Peyer's patch (tissue), 4 donors: Measurements from ENCODE around the gene GATAD2B. TPM values are rescaled to one million over a fixed set of nuclear protein-coding genes. Genes with fewer than 3 reads are reported as not detected.
"Not testable (repeated sequence)": the region's sequence is repeated elsewhere in the genome, so short reads cannot be mapped to it uniquely, and the experiment has no call there.

Experiments
- DNase-seq, 3 donors: peaks; one replicate each; pipeline ENCODE4 v3.0.0-alpha.2; 2017 to 2019
- H3K27ac ChIP-seq, 4 donors: fragments of 200-600 bp; sonication (generic); one replicate each; pipeline ENCODE4 v1.5.1; 2016 to 2019
- H3K27me3 ChIP-seq, 2 donors: fragments of 200-600 bp; sonication (generic); one replicate each; pipeline ENCODE4 v1.5.1; 2019
- H3K36me3 ChIP-seq, 3 donors: fragments of 200-600 bp; sonication (generic); one replicate each; pipeline ENCODE4 v1.5.1; 2016 to 2019
- H3K4me1 ChIP-seq, 4 donors: fragments of 200-600 bp; sonication (generic); one replicate each; pipeline ENCODE4 v1.5.1; 2016 to 2019
- H3K4me3 ChIP-seq, 4 donors: fragments of 200-600 bp; sonication (generic); 1 replicate in 3 of 4; 2 replicates in 1 of 4; pipeline ENCODE4 v1.5.1; 2016 to 2019; ENCODE audit warnings: mild to moderate bottlenecking in 1 of 4
- H3K9me3 ChIP-seq, 4 donors: fragments of 200-600 bp; sonication (generic); one replicate each; pipeline ENCODE4 v1.5.1; 2016 to 2019; ENCODE audit warnings: mild to moderate bottlenecking in 1 of 4
- POLR2A ChIP-seq, 2 donors: fragments of 450-650 bp; IDR thresholded peaks; one replicate each; pipeline ENCODE4 v1.5.1; 2017; ENCODE audit warnings: antibody characterized with exemption in 2 of 2, mild to moderate bottlenecking in 2 of 2, moderate library complexity in 2 of 2
- small RNA-seq, 2 donors: library from RNA; depleted of rRNA; stranded (forward); fragments of <200 nt; gene quantifications; one replicate each; pipeline ENCODE3, GENCODE V24; 2016
- total RNA-seq, 4 donors: library from RNA; depleted of rRNA; stranded (reverse); fragments of >200 nt; gene quantifications; one replicate each; pipeline ENCODE4 v1.1.0, GENCODE V29; 2016
- TF ChIP-seq, protein P1 (sequence below), 6 experiments: fragments of 450-650 bp in 4 of 6; fragments of 200-600 bp in 2 of 6; sonication (generic) in 1 of 6; IDR thresholded peaks; one replicate each; pipeline ENCODE4 v1.5.1; 2017 to 2019; ENCODE audit warnings: antibody characterized with exemption in 6 of 6, mild to moderate bottlenecking in 3 of 6, moderate library complexity in 1 of 6

The GATAD2B gene
- total RNA-seq, 4 donors from 2014 or later: 22.3 to 65.2 (median 24.7) TPM

DNA sequence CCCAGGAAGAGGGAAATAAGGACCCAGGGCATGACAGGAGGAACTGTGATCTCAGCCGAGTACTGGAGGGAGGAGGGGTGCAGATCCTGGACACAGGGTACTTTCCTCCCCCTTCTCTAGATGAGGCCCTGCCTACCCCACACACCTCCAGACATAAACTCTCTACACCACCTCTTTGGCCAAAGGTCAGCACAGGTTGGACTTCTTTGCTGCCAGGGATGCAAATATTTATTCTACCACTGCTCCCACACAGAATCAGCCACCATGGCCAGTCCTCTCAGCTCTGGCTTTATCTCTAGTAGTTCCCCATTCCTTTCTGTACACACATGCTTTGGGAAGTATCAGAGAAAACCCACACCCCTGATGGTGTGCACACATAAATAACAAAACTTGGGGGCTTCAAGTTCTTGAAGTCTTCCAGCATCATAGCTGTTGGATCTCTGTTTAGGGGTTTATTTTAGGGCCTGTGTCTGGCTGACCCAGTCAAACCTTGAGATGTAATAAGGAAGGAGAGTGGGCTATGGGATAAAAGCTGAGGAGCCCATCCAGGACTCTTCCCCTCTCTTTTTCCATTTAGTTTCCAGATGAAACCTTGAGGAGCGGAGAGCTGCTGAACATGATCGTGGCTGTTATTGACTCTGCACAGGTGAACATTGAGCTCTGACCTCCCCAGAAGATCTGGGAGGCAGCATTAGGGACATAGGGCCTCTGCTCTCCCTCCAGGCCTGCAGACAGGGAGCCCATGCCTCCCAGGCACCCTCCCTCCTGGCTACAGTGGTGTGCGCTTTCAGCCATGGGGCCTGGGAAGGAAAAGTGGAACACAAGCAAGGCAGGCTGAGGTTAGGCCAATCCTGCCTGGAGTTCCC lies 154.2 kb downstream of the GATAD2B start:
- H3K27ac ChIP-seq: peak overlapping the region in 2 of 4 donors; percentile 36 to 37
- H3K9me3 ChIP-seq: no peaks in the 10 kb centered on the region
- no peak overlapping the region for H3K4me3 ChIP-seq
- peaks cover 0 to 16% (median 0%) of the 10 kb centered on the region in 4 donors for H3K4me1 ChIP-seq
- peaks cover 0 to 90% (median 0%) of the 10 kb centered on the region in 3 donors for H3K36me3 ChIP-seq
- TF ChIP-seq POLR2A (IDR thresholded peaks at IDR 0.05): no peak
- TF ChIP-seq, protein P1, sequence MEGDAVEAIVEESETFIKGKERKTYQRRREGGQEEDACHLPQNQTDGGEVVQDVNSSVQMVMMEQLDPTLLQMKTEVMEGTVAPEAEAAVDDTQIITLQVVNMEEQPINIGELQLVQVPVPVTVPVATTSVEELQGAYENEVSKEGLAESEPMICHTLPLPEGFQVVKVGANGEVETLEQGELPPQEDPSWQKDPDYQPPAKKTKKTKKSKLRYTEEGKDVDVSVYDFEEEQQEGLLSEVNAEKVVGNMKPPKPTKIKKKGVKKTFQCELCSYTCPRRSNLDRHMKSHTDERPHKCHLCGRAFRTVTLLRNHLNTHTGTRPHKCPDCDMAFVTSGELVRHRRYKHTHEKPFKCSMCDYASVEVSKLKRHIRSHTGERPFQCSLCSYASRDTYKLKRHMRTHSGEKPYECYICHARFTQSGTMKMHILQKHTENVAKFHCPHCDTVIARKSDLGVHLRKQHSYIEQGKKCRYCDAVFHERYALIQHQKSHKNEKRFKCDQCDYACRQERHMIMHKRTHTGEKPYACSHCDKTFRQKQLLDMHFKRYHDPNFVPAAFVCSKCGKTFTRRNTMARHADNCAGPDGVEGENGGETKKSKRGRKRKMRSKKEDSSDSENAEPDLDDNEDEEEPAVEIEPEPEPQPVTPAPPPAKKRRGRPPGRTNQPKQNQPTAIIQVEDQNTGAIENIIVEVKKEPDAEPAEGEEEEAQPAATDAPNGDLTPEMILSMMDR (IDR thresholded peaks at IDR 0.05): no peak
- no peak for DNase-seq
- no peaks in the 10 kb centered on the region for H3K27me3 ChIP-seq

- no peak for TF ChIP-seq POLR2A (IDR thresholded peaks at IDR 0.05)
Observed at GRCh38 chr1:153767519-153767918, 155.3 kb downstream of the GATAD2B start.

GRCh38 chr1:153766663-153767062 lies 156.1 kb downstream of the GATAD2B start:
- H3K27me3 ChIP-seq, H3K9me3 ChIP-seq, DNase-seq, H3K4me3 ChIP-seq, H3K27ac ChIP-seq: not testable (repeated sequence)
- Histone ChIP-seq H3K36me3 (peaks cover 0 to 93% (median 0%) of the 10 kb centered on the region in 3 donors), H3K4me1 (peaks cover 0 to 16% (median 0%) of the 10 kb centered on the region in 4 donors)

More at GRCh38 chr1:153767519-153767918, 155.3 kb downstream of the GATAD2B start:
- Histone ChIP-seq H3K27me3 (no peaks in the 10 kb centered on the region), H3K27ac (peak overlapping the region in 2 of 4 donors; percentile 36 to 37), H3K4me1 (peaks cover 0 to 16% (median 0%) of the 10 kb centered on the region in 4 donors), H3K36me3 (peaks cover 0 to 94% (median 0%) of the 10 kb centered on the region in 3 donors), H3K4me3 (no peak overlapping the region), H3K9me3 (no peaks in the 10 kb centered on the region)
- DNase-seq: no peak

DNA sequence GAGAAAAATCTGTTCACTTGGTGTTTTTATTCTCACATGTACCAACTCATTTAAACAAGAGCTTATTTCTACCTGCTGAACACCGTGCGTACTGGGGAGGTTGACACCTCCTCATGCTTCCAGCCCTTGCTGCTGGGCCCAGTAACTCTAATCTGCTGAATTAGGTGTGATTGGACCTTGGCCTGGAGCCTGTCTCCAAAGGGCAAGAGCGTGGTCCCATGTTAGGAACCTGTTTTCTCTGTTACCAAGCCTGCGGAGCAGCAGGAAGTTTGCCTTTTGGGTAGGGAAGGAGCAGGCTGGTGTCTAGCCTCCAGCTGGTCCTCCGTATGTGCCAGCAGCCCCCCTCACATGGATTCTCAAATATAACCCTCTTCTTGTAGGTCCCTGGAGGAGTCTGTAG lies 158.5 kb downstream of the GATAD2B start:
- H3K9me3 ChIP-seq: no peaks in the 10 kb centered on the region
- no peak overlapping the region for H3K4me3 ChIP-seq
- peak overlapping the region in 1 of 4 donors; percentile 37 for H3K27ac ChIP-seq
- no peak for TF ChIP-seq POLR2A (IDR thresholded peaks at IDR 0.05)
- TF ChIP-seq, protein P1 (IDR thresholded peaks at IDR 0.05): no peak
- peaks cover 0 to 95% (median 0%) of the 10 kb centered on the region in 3 donors for H3K36me3 ChIP-seq
- H3K27me3 ChIP-seq: no peaks in the 10 kb centered on the region
- no peak for DNase-seq
- H3K4me1 ChIP-seq: peaks cover 0 to 16% (median 0%) of the 10 kb centered on the region in 4 donors

DNA sequence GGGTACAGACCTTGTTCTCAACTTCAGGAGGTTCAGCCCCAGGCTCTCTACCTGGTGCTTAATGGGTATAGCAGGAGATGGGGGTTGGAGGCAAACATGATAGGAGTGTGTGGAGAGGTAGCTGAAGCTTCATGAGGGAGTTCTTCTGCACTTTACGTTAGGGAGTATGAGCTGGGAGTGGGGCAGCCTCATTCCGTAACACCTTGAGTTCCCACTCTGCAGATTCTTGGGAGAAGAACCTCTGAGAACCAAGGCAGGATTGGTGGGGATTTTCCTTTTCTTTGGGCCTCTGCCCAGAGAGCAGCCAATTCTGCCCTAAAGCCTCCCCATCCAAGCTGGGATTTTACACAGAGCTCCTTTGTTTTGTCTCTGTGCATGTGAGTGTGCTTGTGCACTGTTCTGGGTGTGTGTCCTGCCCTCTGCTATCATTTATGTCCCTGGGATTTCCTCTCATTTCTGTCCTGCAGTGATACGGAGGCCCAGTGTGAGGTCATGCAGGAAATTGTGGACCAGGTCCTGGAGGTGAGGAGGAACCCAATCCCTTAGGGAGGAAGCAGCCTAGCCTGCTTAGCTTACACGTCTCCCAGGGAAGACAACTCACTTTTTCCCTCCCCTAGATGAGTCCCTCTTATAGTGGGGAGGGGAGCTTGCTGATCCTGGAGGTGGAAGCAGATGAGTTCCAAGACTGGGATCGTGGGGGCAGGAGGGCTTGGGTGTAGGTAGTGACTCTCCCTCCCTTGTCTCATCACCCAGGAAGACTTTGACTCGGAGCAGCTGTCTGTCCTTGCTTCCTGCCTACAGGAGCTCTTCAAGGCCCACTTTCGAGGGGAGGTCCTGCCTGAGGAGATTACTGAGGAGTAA lies 159.2 kb downstream of the GATAD2B start:
- Histone ChIP-seq H3K36me3 (peaks cover 0 to 95% (median 0%) of the 10 kb centered on the region in 3 donors), H3K27ac (peak overlapping the region in 1 of 4 donors; percentile 37), H3K27me3 (no peaks in the 10 kb centered on the region), H3K4me1 (peaks cover 0 to 10% (median 0%) of the 10 kb centered on the region in 4 donors), H3K9me3 (no peaks in the 10 kb centered on the region), H3K4me3 (no peak overlapping the region)
- DNase-seq: no peak
- TF ChIP-seq, protein P1 (IDR thresholded peaks at IDR 0.05): no peak
- no peak for TF ChIP-seq POLR2A (IDR thresholded peaks at IDR 0.05)

GRCh38 chr1:153760440-153760839 lies 162.3 kb downstream of the GATAD2B start:
- peaks cover 0 to 95% (median 0%) of the 10 kb centered on the region in 3 donors for H3K36me3 ChIP-seq
- H3K4me3 ChIP-seq: no peak overlapping the region
- H3K27ac ChIP-seq: no peak overlapping the region
- no peak for TF ChIP-seq POLR2A (IDR thresholded peaks at IDR 0.05)
- TF ChIP-seq, protein P1 (IDR thresholded peaks at IDR 0.05): no peak
- no peaks in the 10 kb centered on the region for H3K9me3 ChIP-seq
- no peaks in the 10 kb centered on the region for H3K27me3 ChIP-seq
- H3K4me1 ChIP-seq: no peaks in the 10 kb centered on the region
- no peak for DNase-seq

Small RNA genes within 50 kb of the gene (small RNA-seq; reads per million reads assigned to genes)
- gene AL831737.1: 0 reads per million in 2 donors
- 0 reads per million in 2 donors for gene MIR6737
- gene RF00019: 0 reads per million in 2 donors

Other genes starting within 250 kb of the GATAD2B start
- 10 to 100 TPM in 2 of 4 donors, 1 to 10 TPM in 2; 5.0 to 17.3 (median 10.9) TPM for gene NPR1, start 244.3 kb downstream of the GATAD2B start, total RNA-seq
- gene INTS3, start 194.9 kb downstream of the GATAD2B start, total RNA-seq: 10 to 100 TPM; 24.3 to 75.1 (median 42.4) TPM
- gene SLC27A3, start 147.6 kb downstream of the GATAD2B start, total RNA-seq: 100 to 1,000 TPM in 1 of 4 donors, 10 to 100 TPM in 3; 12.3 to 124 (median 22.0) TPM
- gene DENND4B, start 23.7 kb upstream of the GATAD2B start, total RNA-seq: 100 to 1,000 TPM in 2 of 4 donors, 10 to 100 TPM in 2; 48.2 to 130 (median 91.6) TPM
- 10 to 100 TPM; 20.0 to 42.1 (median 32.4) TPM for gene CRTC2, start 35.6 kb upstream of the GATAD2B start, total RNA-seq
- gene SLC39A1, start 40.6 kb upstream of the GATAD2B start, total RNA-seq: 10 to 100 TPM; 20.6 to 73.0 (median 60.1) TPM
- 10 to 100 TPM; 14.5 to 21.6 (median 16.6) TPM for gene CREB3L4, start 44.9 kb upstream of the GATAD2B start, total RNA-seq
- 100 to 1,000 TPM; 172 to 321 (median 193) TPM for gene JTB, start 54.7 kb upstream of the GATAD2B start, total RNA-seq
- 10 to 100 TPM; 15.1 to 51.2 (median 15.8) TPM for gene RAB13, start 63.4 kb upstream of the GATAD2B start, total RNA-seq
- 1,000 to 10,000 TPM in 1 of 4 donors, 100 to 1,000 TPM in 3; 660 to 1,996 (median 833) TPM for gene RPS27, start 67.8 kb upstream of the GATAD2B start, total RNA-seq
- gene NUP210L, start 232.1 kb upstream of the GATAD2B start, total RNA-seq: under 1 TPM in 1 of 4 donors, not detected in 3; 0.18 TPM